OCI-LY1 (cell line): ENCODE results near the gene TIPIN.

Experiments
- EZH2 ChIP-seq: fragments of 200-600 bp; sonication (generic), shearing (Covaris generic); IDR thresholded peaks from 2 replicates; pipeline ENCODE4 v1.8.0; 2017; ENCODE audit warnings: borderline replicate concordance, mixed run types, mild to moderate bottlenecking, antibody characterized with exemption, low read length, moderate library complexity, mixed read lengths
- TF ChIP-seq, protein P1 (sequence below): fragments of 200-600 bp; sonication (generic), shearing (Covaris generic); IDR thresholded peaks from 2 replicates; pipeline ENCODE4 v1.5.1; 2017; ENCODE audit warnings: mild to moderate bottlenecking, antibody characterized with exemption, low read length, moderate library complexity, mixed read lengths

GRCh38 chr15:66364944-66365528, 8.6 kb upstream of the TIPIN start:
- TF ChIP-seq, protein P1, sequence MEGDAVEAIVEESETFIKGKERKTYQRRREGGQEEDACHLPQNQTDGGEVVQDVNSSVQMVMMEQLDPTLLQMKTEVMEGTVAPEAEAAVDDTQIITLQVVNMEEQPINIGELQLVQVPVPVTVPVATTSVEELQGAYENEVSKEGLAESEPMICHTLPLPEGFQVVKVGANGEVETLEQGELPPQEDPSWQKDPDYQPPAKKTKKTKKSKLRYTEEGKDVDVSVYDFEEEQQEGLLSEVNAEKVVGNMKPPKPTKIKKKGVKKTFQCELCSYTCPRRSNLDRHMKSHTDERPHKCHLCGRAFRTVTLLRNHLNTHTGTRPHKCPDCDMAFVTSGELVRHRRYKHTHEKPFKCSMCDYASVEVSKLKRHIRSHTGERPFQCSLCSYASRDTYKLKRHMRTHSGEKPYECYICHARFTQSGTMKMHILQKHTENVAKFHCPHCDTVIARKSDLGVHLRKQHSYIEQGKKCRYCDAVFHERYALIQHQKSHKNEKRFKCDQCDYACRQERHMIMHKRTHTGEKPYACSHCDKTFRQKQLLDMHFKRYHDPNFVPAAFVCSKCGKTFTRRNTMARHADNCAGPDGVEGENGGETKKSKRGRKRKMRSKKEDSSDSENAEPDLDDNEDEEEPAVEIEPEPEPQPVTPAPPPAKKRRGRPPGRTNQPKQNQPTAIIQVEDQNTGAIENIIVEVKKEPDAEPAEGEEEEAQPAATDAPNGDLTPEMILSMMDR = no peak
- TF ChIP-seq EZH2 = no peak
